Heart left ventricle (tissue), 13 donors: ENCODE results near the gene DYSF.

ENCODE experiments used
- POLR2A ChIP-seq, 2 donors: fragments of 450-650 bp; IDR thresholded peaks; one replicate each; pipeline ENCODE4 v1.6.1; 2017; ENCODE audit warnings: antibody characterized with exemption in 2 of 2, mild to moderate bottlenecking in 2 of 2, moderate library complexity in 2 of 2
- TF ChIP-seq, protein P1 (sequence below), 12 donors: fragments of 200-600 bp; sonication (generic) in 4 of 12; IDR thresholded peaks; one replicate each; pipeline versions ENCODE4 v1.5.0 to v1.8.0; 2018 to 2022; ENCODE audit warnings: antibody characterized with exemption in 12 of 12, mild to moderate bottlenecking in 5 of 12
- donor health status: ischemic (EF 13 %, LVEDD 7.1; RV severe dilation, severe dysfunction).
- donor health status: DM: no; HTN: yes; CAD: no.
- donor health status: DM: no; HTN: no; CAD: no.
- donor health status: ischemic (EF 25% LVEDD 6.9; RV normal size, moderate dysfunction).
- donor health status: ischemic (EF 25% LVEDD 5.7; RV mildly dilated, moderate dysfunction).
- donor health status: ischemic (EF 35%, LVEDD 5.7; RV mildly dilated, moderate dysfunction).
- donor health status: nonischemic (EF 11% LVEDD 7.7; RV severe dilation, severe dysfunction).
- donor health status: DM: yes; HTN: yes; CAD: no.
- donor health status: PGD.
- donor health status: ischemic (EF 29% LVEDD 5.4; RV normal size, mild dysfunction).
- donor health status: nonischemic (EF 23%, LVEDD 6.1; RV moderate dilation, normal function).

DNA sequence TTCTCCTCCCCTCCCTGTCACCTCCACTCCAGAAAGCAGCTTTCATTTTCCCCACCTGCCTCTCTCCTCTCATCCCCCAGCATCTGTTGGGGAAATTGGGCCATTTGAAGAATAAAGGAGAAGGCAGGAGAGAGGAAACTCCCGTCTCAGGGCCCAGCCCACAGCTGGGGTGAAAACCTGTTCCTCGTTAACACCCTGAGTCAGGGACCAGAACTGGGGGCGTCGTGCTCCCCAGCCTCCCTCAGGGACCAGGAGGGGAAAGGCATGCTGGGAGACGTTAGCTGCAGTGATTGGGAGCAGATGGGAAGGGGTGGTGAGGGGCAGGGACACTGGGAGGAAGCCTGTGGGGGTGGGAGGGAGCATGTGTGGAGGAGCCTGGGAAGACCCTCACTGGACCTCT lies 251.3 kb downstream of the DYSF start:
- no peak for TF ChIP-seq POLR2A (IDR thresholded peaks at IDR 0.05)
- TF ChIP-seq, protein P1, sequence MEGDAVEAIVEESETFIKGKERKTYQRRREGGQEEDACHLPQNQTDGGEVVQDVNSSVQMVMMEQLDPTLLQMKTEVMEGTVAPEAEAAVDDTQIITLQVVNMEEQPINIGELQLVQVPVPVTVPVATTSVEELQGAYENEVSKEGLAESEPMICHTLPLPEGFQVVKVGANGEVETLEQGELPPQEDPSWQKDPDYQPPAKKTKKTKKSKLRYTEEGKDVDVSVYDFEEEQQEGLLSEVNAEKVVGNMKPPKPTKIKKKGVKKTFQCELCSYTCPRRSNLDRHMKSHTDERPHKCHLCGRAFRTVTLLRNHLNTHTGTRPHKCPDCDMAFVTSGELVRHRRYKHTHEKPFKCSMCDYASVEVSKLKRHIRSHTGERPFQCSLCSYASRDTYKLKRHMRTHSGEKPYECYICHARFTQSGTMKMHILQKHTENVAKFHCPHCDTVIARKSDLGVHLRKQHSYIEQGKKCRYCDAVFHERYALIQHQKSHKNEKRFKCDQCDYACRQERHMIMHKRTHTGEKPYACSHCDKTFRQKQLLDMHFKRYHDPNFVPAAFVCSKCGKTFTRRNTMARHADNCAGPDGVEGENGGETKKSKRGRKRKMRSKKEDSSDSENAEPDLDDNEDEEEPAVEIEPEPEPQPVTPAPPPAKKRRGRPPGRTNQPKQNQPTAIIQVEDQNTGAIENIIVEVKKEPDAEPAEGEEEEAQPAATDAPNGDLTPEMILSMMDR (IDR thresholded peaks at IDR 0.05) = no peak
